Testis (tissue), 2 donors: ENCODE data around the gene PHRF1.

Experiments used
- POLR2A ChIP-seq: fragments of 450-650 bp; IDR thresholded peaks from one replicate; pipeline ENCODE4 v1.6.1; 2017; ENCODE audit warnings: antibody characterized with exemption, mild to moderate bottlenecking, moderate library complexity
- TF ChIP-seq, protein P1 (sequence below), 3 experiments: fragments of 450-650 bp in 2 of 3; fragments of 200-600 bp in 1 of 3; sonication (generic) in 1 of 3; IDR thresholded peaks; one replicate each; pipeline ENCODE4 v1.5.1; 2016 to 2019; ENCODE audit warnings: antibody characterized with exemption in 3 of 3, mild to moderate bottlenecking in 2 of 3, moderate library complexity in 1 of 3

DNA sequence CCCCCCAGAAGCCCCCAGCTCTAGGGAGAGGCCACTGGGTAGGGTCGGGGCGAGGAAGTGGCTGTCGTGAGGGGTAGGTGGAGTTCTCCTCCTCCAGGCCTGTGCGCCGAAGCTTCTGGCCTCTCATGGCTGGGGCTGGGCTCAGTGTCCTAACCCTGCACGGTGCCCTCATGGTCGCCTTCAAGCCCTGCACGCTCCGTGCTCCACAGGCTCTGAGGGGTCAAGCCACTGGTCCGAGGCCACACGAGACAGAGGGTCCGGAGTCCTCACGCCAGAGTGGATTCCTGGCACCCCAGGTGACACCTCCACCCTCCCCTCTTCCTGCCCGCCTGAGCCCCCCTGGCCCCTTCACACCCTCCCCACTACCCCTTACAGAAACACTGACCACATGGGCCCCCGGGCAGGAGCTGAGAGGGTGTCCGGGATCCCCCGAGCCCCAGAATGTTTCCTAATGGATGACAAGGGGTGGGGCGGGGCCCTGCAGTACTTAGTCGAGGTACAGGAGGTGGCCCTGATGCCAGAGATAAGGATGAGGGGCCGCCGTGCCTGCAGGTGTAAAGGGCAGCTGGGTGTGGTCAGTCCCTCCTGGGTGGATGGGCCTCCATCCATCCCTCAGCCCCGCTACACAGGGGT is 49.5 kb downstream of the PHRF1 start:
- TF ChIP-seq POLR2A, result no peak
- TF ChIP-seq, protein P1, sequence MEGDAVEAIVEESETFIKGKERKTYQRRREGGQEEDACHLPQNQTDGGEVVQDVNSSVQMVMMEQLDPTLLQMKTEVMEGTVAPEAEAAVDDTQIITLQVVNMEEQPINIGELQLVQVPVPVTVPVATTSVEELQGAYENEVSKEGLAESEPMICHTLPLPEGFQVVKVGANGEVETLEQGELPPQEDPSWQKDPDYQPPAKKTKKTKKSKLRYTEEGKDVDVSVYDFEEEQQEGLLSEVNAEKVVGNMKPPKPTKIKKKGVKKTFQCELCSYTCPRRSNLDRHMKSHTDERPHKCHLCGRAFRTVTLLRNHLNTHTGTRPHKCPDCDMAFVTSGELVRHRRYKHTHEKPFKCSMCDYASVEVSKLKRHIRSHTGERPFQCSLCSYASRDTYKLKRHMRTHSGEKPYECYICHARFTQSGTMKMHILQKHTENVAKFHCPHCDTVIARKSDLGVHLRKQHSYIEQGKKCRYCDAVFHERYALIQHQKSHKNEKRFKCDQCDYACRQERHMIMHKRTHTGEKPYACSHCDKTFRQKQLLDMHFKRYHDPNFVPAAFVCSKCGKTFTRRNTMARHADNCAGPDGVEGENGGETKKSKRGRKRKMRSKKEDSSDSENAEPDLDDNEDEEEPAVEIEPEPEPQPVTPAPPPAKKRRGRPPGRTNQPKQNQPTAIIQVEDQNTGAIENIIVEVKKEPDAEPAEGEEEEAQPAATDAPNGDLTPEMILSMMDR (IDR thresholded peaks at IDR 0.05), result no peak
